CD1c-positive myeloid dendritic cell (primary cell): ENCODE results near the gene NYAP1.
"Not testable (repeated sequence)": the region's sequence is repeated elsewhere in the genome, so short reads cannot be mapped to it uniquely, and the experiment has no call there.

Experiments used
- DNase-seq: peaks from one replicate; pipeline ENCODE4 v3.0.0-alpha.2; 2016; ENCODE audit errors: extremely low spot score

NYAP1 gene

GRCh38 chr7:100513212-100513810, 29.6 kb downstream of the NYAP1 start:
- DNase-seq: no peak

DNA sequence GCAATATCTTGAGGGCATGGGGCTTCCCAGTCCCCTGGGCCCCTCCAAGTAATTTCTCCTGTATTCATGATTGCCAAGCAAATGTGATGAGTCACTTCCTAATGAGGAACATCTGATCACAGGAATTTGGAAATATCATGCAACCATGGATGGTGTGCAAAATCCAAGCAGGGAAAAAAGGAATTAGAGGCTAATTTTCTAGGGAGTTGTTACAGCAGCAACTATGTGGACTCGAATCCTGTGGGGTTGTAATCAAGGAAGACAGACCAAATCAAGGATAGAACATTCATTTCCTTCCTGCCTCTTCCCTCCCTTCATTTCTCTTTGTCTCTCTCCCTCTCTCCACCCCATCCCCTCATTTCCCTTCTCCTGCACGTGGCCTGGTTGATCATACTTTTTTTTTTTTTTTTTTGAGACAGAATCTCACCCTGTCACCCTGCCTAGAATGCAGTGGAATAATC, 31.4 kb downstream of the NYAP1 start:
- DNase-seq: peak; percentile 37

DNA sequence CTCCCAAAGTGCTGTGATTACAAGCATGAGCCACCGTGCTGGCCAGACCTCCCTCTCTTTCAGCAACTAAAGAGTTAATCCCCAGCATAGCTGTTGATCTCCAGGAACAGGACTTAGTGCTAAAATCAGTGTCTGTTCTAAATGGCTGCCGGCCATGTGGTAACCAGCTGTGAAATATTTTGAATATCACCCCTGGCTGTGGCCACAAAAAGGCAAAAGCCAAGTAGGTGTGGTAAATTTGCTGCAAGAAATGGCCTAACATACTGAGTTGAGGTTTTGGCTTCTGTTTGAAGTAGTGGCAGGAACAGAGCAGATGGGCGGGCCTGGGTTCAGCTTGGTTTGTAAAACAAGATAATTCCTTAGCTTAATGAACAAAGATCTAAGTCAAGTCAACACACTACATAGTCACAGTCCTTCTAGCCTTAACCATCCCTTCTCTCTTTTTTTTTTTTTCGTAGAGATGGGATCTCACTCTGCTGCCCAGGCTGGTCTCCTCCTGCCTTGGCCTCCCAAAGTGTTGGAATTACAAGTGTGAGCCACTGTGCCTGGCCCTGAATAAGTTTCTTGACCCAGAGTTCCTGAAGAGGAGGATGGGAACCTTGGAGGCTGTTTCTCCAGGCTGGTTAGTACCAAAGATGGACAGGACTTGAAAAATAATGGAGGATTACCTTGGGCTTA, 32.5 kb downstream of the NYAP1 start:
- no peak for DNase-seq

GRCh38 chr7:100517305-100517704, 33.6 kb downstream of the NYAP1 start:
- DNase-seq: no peak

DNA sequence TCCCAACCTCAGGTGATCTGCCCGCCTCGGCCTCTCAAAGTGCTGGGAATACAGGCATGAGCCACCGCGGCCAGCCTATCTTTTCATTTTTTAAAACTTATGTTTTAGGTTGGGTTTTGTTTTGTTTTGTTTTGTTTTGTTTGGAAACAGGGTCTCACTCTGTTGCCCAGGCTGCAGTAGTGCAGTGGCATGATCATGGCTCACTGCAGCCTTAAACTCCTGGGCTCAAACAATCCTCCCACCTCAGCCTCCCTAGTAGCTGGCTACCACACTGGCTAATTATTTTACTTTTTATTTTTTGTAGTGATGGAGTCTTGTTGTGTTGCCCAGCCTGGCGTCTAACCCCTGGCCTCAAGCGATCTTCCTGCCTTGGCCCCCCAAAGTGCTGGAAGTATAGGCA, 35.9 kb downstream of the NYAP1 start:
- DNase-seq: no peak

GRCh38 chr7:100520138-100520537, 36.4 kb downstream of the NYAP1 start:
- no peak for DNase-seq

DNA sequence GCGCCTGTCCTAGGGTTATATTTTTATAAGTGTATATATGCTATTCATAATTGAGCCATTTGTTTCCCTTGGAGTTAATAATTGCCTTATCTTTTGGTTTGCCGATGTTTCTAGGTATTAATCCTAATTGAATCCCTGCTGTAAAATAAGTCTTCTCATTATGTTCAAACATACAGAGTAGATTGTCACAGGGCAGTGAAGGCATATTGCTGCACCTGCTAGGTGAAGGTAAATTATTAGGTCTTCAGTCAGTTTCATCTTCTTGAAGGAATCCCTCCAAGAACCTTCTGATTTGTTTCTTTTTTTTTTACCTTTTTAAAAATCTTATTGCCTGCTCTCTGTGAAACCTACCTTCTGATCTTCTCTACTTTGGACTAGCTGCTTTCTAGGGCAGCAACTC, 37.3 kb downstream of the NYAP1 start:
- no peak for DNase-seq

DNA sequence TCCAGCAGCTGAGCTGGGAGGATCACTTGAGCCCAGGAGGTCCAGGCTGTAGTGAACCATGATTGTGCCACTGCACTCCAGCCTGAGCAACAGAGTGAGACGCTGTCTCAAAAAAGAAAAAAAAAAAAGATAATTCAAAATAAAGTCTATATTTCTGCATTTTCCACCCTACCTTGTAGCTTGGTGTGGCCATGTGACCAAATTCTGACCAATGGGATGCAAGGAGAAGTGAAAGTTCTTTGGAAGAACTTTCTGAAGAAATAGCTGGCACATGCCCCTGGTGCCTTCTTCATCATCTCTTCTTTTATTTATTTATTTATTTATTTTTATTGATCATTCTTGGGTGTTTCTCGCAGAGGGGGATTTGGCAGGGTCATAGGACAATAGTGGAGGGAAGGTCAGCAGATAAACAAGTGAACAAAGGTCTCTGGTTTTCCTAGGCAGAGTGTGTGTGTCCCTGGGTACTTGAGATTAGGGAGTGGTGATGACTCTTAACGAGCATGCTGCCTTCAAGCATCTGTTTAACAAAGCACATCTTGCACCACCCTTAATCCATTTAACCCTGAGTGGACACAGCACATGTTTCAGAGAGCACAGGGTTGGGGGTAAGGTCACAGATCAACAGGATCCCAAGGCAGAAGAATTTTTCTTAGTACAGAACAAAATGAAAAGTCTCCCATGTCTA, 38.3 kb downstream of the NYAP1 start:
- DNase-seq: peak; percentile 87

DNA sequence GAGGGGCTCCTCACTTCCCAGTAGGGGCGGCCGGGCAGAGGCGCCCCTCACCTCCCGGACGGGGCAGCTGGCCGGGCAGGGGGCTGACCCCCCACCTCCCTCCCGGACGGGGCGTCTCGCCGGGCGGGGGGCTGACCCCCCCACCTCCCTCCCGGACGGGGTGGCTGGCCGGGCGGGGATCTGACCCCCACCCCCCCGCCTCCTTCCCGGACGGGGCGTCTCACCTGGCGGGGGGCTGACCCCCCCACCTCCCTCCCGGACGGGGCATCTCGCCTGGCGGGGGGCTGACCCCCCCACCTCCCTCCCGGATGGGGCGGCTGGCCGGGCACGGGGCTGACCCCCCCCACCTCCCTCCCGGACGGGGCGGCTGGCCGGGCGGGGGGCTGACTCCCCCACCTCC, 39.5 kb downstream of the NYAP1 start:
- DNase-seq: not testable (repeated sequence)

- not testable (repeated sequence) for DNase-seq
Observed at GRCh38 chr7:100528108-100528866, 44.6 kb downstream of the NYAP1 start.

- no peak for DNase-seq
Observed at GRCh38 chr7:100532165-100533022, 48.7 kb downstream of the NYAP1 start.

- not testable (repeated sequence) for DNase-seq
Observed at GRCh38 chr7:100535982-100536381, 52.3 kb downstream of the NYAP1 start.

DNA sequence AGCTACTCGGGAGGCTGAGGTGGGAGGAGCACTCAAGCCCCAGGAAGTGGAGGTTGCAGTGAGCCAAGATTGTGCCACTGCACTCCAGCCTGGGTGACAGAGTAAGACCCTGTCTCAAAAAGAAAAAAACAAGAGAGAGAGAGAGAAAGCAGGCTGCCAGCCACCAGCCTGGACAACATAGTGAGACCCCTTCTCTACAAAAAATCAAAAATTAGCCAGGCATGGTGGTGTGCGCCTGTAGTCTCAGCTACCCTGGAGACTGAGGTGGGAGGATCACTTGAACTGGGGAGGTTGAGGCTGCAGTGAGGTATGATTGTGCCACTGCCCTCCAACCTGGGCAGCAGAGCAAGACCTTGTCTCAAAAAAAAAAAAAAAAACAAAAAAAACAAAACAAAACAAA, 53.0 kb downstream of the NYAP1 start:
- not testable (repeated sequence) for DNase-seq

GRCh38 chr7:100538348-100538653, 54.6 kb downstream of the NYAP1 start:
- DNase-seq: no peak

DNA sequence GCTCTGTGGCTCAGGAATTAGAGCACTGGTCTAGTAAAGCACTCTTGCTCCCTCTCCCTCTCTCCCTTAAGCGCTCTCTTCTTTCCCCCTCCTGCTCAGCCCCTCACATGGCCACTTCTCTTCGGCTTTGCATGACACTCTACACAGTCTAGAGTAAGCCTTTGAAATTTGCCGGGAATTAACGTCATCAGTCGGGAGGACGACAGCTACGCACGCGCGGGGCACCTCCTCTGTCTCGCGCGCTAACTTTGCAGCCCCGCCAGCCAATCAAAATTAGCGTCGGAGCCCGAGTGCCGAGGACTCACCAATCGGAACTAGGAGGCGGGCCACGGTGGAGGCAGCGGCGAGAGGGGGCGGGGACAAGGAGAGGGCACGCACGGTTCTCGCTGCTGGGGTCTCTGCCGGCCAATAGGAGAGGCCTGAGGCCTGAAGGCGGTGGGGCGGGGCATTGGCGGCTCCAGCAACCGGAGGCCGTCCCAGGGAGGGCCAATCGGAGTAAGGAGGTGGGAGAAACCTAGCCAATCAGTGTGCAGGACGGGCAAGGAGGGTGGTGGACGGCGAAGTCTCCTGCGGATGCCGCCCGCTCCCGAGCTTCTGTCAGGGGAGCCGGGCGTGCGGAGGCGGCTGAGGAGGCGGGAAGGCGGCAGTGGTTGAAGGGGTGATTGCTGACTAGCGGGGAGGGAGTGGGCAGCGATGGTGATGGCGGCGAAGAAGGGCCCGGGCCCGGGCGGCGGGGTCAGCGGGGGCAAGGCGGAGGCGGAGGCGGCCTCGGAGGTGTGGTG, 55.1 kb downstream of the NYAP1 start, which contains the start of gene AGFG2:
AGFG2 (plus strand) TSS at position 550 of the 782 bp plus-strand sequence; CDS start at position 694, 144 bp downstream.
- peak; percentile 100 for DNase-seq

DNA sequence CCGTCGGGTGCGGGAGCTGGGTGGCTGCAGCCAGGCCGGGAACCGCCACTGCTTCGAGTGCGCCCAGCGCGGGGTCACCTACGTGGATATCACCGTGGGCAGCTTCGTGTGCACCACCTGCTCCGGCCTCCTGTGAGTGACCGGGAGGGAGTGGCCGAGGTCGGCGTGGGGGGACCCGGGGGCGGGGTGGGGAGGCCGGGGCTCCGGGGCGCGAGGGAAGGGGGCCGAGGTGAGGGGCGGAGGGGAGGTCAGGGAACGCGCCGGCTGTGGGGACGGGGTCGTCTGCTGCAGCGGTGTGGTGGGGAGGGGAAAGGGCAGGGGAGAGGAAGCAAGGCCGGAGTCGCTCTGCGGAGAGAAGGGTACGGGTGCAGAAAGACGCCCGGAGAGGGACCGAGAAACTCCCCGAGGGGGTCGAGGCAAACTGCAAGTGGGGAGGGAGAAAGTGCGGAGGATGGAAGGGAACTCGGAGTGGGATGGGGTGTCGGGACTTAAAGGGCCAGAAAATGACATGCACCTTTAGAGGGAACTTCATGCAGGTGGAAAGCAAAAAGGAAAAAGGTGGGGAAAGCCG, 55.8 kb downstream of the NYAP1 start:
- DNase-seq: no peak

DNA sequence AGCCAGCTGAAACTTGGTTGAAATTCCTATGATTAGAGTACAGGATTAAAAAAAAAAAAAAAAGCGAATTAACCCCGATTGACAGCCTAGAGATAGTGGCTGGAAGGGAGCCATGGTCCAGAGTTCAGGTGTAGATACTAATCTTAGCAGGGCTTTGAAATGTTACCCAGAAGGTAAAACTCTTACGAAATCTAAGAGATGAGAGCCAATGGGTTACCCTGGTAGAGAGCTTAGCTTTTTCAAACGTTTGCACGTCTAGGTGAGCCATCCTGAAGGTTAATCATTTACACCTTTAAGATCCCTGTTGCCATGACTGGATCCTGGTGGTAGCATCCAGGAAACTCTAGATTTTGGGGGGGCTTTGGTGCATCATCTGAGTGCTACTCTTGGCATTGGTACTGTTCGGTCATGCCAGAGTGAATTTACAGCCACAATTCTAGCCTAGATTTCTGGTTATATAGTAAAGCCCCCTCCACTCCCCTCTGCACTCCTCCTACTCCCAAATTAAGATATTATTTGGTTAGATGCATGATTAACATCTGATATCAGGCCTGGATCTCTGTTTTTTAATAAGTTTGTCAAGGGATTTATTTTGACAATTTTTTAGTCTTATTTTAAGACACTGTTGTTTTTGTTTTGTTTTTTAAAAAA, 56.5 kb downstream of the NYAP1 start:
- DNase-seq: no peak

GRCh38 chr7:100541309-100541708, 57.6 kb downstream of the NYAP1 start:
- DNase-seq: peak; percentile 7

GRCh38 chr7:100543586-100543985, 59.9 kb downstream of the NYAP1 start:
- no peak for DNase-seq

DNA sequence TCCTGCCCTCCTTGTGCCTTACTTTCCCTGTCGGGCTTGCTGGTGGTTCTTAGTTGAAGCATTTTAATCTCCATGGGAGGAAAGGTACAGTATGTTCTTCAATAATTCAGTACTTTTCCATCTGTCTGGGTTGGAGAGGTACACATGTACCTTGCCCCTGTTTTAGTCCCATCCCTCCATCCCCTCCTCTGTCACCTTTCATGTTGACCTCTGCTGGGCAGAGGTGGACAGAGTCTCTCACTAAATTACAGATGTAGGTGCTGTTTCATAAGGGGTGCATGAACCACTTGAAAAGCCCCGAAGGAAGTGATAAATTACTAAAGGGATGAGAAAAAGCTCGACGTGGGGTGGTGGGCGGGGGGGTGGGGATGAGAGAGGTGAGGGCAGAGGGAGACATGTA, 60.7 kb downstream of the NYAP1 start:
- no peak for DNase-seq
